GM10248 (cell line): Measurements from ENCODE around the gene CLIP3.

Source experiments
- CTCF ChIA-PET: fragments of 300-600 bp; sonication (Branson Sonifier 250); formaldehyde crosslinking; extraction: SDS; loops from one replicate; lab custom pipeline; 2021; ENCODE audit warnings: antibody characterized with exemption; lab: Yijun Ruan, JAX
- POLR2A ChIA-PET: fragments of 350-650 bp; sonication (Branson Sonifier 250); formaldehyde crosslinking; extraction: SDS; loops from one replicate; lab custom pipeline; 2020; ENCODE audit warnings: antibody characterized with exemption; lab: Yijun Ruan, JAX
- DNase-seq: peaks from one replicate; pipeline ENCODE4 v3.0.0; 2012; ENCODE audit errors: extremely low spot score
- TF ChIP-seq, protein P1 (sequence below): IDR thresholded peaks from 2 replicates; pipeline ENCODE4 v1.5.1; 2012; ENCODE audit warnings: mild to moderate bottlenecking, low read depth; ENCODE audit errors: extremely low read depth, missing control alignments, control extremely low read depth

The CLIP3 gene

DNA sequence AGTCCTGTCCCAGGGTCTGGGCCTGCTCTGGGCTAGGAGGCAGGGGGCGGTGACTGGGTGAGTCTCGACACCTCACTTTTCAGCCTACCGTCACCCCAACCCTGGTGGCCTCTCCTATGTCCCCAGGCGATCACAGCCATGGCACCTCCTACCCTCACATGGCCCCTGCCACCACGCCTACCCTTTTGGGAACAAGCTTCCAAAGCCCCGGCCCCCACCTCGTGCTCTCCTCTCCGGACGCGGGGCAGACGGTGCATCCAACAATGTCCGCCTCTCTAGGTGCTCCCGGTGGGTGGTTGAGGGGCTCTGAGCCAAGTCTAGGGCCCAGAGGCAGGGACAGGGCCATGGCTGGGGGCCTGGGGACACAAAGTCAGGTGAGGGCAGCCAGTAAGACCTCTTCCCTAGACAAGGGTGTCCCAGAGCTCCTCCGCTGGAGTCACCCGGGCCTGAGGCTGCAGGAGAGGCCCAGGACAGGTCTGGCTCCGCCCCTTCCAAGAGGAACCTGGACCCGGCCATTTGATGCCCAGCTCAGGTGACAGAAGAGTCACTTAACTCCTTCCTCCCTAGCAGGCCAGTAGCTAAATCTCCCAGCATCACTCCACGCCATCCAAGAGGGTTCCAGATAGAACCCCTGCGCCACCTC lies 24.2 kb downstream of the CLIP3 start, which contains the start of gene SYNE4:
SYNE4 (minus strand) TSS at position 478 of the 643 bp plus-strand sequence; CDS start at position 346, 132 bp downstream.
- ChIA-PET CTCF (interaction anchor here (1.3 kb wide), 1 partner anchor 14 kb away, joined by 3 read pairs; no protein-coding TSS in a partner anchor), POLR2A (no interaction called here)
- TF ChIP-seq, protein P1, sequence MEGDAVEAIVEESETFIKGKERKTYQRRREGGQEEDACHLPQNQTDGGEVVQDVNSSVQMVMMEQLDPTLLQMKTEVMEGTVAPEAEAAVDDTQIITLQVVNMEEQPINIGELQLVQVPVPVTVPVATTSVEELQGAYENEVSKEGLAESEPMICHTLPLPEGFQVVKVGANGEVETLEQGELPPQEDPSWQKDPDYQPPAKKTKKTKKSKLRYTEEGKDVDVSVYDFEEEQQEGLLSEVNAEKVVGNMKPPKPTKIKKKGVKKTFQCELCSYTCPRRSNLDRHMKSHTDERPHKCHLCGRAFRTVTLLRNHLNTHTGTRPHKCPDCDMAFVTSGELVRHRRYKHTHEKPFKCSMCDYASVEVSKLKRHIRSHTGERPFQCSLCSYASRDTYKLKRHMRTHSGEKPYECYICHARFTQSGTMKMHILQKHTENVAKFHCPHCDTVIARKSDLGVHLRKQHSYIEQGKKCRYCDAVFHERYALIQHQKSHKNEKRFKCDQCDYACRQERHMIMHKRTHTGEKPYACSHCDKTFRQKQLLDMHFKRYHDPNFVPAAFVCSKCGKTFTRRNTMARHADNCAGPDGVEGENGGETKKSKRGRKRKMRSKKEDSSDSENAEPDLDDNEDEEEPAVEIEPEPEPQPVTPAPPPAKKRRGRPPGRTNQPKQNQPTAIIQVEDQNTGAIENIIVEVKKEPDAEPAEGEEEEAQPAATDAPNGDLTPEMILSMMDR = no peak
- DNase-seq = no peak

DNA sequence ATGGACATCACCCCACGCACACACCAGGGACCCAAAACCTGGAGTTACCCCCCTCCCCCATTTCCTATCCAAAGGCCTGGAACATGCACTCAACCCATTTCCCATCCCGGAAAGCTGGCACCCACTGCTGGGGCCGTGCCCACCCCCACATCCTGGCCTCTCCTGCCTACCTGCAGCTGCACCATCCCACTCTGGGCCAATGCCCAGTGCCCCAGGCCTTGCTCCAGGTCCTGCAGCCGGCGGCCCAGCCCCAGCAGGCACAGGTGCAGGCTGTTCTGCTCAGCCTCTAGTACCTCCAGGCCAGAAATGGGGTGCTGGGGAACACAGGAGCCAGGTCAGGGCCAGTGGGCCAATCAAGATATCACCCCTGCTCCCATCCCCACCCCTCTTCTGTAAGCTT lies 25.7 kb downstream of the CLIP3 start:
- ChIA-PET POLR2A (no interaction called here), CTCF (no interaction called here)
- no peak for DNase-seq
- TF ChIP-seq, protein P1 = no peak

DNA sequence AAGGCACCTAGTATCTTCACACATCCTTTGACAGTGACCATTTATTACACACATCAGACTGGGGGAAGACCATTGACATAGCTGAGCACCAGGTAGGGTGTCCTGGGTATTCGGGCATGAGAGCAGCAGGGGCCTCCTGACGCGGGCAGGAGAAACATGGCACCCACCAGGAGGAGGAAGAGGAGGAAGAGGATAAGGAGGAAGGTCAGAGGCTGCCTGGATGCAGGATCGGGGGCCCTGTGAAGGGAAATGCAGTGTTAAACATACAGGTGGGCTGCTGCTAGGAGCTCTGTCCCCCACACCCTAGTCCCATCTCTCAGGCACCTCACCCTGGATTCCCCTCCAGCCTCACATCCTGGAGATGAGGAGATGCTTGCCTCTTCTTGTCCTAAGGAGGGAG lies 29.4 kb downstream of the CLIP3 start:
- TF ChIP-seq, protein P1 = no peak
- no peak for DNase-seq
- POLR2A ChIA-PET = interaction anchor here (0.6 to 1.4 kb wide), 2 partner anchors 9 to 14 kb away, joined by 4 to 7 read pairs; no protein-coding TSS in a partner anchor
- CTCF ChIA-PET = interaction anchor here (0.7 to 1.8 kb wide), 2 partner anchors 9 to 11 kb away, joined by 3 to 5 read pairs; partner anchors contain the start of gene ALKBH6

DNA sequence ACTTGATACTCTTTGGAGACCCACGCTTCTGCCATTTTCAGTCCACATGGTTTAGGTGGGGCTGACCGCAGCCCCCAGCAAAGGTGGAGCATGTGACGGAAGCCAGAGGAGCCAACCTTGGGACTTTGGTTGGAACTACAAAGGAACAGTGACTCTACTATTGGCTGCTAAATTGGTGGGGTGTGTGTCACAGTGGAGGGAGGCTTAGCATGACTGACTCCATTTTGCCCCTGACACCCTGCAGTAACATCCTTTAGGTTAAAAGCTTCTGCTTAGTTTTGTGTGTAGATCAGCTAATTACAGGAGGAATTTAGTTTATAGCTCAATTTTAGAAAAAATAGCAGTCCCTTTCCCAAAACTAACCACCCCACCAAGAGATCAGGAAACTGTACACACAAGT lies 31.1 kb downstream of the CLIP3 start:
- ChIA-PET POLR2A (no interaction called here), CTCF (no interaction called here)
- TF ChIP-seq, protein P1 = no peak
- DNase-seq = no peak

DNA sequence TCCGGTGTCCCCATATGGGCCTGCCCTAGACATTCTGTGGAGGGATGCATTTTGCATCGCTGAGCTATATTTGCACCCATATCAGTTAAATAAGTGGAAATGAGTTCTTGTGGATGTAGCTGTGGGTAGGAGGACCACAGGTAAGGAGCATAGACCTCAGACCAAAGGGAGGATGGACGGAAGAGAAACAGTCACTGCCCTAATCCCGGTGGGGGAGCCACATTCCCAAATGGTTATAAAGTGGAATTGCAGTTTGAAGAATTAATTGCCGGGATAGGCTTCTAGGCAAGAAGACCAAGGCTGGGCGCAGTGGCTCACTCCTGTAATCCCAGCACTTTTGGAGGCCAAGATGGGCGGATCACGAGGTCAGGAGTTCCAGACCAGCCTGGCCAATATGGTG lies 35.9 kb downstream of the CLIP3 start:
- ChIA-PET POLR2A (no interaction called here), CTCF (interaction anchor here (1.9 kb wide), 1 partner anchor 131 kb away, joined by 4 read pairs; no protein-coding TSS in a partner anchor)
- DNase-seq = no peak
- TF ChIP-seq, protein P1 = no peak

DNA sequence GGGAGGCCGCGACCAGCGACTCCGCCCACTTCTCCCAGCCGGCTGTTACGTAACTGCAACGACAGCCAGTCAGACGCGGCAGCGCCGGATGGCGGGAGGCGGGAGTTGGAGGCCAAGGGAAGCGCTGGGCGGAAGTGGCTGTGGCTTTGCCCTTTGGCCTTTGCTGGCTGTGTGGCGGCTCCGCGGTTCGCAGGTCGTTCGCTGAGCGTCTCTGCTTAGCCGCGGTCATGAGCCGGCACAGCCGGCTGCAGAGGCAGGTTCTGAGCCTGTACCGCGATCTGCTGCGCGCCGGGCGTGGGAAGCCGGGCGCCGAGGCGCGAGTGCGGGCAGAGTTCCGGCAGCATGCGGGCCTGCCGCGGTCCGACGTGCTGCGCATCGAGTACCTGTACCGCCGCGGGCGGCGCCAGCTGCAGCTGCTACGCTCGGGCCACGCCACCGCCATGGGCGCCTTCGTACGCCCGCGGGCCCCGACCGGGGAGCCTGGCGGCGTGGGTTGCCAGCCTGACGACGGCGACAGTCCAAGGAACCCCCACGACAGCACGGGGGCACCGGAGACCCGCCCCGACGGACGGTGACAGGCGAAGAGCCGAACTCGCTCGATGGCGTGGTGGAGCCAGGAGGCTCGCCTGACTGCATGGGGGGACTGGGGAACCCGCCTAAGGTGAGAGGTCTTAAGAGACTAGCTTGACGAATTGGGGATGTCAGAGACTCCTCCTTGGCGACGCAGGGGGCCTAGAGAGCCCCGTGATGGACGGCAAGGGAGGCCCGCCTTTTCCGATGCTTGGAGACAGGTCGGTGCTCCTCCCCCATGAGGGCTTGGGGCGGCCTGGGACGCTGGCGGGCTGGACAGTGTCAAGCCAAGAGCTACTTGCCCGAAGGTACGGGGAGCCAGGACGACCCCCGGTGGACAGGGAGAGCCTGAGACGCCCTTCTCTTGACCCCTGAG lies 37.4 kb downstream of the CLIP3 start, which contains the start of gene SDHAF1:
SDHAF1 (plus strand) TSS at position 141 of the 946 bp plus-strand sequence; CDS start at position 228, 87 bp downstream.
- CTCF ChIA-PET = interaction anchor here (0.6 to 1.2 kb wide), 2 partner anchors 17 to 71 kb away, joined by 3 read pairs; no protein-coding TSS in a partner anchor
- DNase-seq = peak; percentile 98
- POLR2A ChIA-PET = interaction anchor here (0.6 to 0.9 kb wide), 3 partner anchors 19 to 255 kb away, joined by 3 to 4 read pairs (median 4); partner anchors contain the start of gene ALKBH6
- TF ChIP-seq, protein P1 = no peak
